Coronary artery (tissue), 2 donors: Measurements from ENCODE around the gene PPL.

Source experiments
- DNase-seq: peaks from one replicate; pipeline ENCODE4 v3.0.0-alpha.2; 2017; ENCODE audit warnings: low spot score
- H3K27ac ChIP-seq, 2 donors: fragments of 200-600 bp; sonication (generic); one replicate each; pipeline ENCODE4 v1.5.1; 2016 to 2019
- H3K4me3 ChIP-seq: fragments of 200-600 bp; sonication (generic); 2 replicates; pipeline ENCODE4 v1.5.1; 2016; ENCODE audit warnings: mild to moderate bottlenecking, moderate library complexity
- TF ChIP-seq, protein P1 (sequence below): fragments of 200-600 bp; sonication (generic); IDR thresholded peaks from one replicate; pipeline ENCODE4 v1.5.1; 2019; ENCODE audit warnings: antibody characterized with exemption

The PPL gene

DNA sequence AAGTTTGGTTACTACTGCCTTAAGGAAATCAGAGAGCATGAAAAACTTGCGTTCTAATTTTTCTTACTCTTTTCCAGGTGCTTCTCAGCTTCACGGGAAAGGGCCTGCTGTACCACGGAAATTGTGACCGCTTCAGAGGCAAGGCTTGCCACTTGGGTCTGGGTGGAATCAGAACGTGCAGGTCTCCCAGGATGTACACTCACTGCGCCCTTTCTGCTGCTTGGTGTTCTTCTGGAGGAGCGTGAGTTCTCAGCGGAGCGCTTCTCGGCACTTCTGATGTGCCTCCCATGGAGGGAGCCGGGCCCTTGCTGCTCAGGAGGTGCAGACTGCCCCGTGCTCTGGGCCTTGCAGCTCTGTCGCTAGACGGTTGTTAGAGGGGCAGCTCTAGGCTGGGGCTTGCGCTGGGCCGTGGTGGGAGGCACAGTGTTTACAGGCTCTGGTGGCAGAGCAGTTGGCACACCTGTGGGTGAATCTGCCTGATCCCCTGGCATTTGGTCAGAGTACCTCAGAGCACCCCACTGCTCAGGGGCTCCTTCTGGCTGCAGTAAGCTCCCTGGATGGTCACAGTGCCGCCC lies 56.9 kb downstream of the PPL start:
- DNase-seq: no peak
- TF ChIP-seq, protein P1, sequence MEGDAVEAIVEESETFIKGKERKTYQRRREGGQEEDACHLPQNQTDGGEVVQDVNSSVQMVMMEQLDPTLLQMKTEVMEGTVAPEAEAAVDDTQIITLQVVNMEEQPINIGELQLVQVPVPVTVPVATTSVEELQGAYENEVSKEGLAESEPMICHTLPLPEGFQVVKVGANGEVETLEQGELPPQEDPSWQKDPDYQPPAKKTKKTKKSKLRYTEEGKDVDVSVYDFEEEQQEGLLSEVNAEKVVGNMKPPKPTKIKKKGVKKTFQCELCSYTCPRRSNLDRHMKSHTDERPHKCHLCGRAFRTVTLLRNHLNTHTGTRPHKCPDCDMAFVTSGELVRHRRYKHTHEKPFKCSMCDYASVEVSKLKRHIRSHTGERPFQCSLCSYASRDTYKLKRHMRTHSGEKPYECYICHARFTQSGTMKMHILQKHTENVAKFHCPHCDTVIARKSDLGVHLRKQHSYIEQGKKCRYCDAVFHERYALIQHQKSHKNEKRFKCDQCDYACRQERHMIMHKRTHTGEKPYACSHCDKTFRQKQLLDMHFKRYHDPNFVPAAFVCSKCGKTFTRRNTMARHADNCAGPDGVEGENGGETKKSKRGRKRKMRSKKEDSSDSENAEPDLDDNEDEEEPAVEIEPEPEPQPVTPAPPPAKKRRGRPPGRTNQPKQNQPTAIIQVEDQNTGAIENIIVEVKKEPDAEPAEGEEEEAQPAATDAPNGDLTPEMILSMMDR: no peak
- Histone ChIP-seq H3K4me3 (no peak overlapping the region), H3K27ac (no peak overlapping the region)

DNA sequence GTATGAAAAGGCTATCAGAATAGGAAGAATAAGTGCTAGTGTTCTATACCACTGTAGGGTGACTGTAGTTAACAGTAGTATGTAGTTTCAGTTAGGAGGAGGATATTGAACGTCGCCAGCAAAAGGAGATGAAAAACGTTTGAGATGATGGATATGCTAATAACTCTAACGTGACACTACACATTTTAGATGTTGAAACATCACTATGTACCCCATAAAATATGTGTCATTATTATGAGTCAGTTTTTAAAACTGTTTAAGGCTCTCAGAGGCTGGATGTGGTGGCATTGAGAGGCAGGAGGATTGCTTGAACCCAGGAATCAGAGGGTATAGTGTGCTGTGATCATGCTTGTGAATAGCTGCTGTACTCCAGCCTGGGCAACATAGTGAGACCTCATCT lies 57.9 kb downstream of the PPL start:
- no peak for DNase-seq
- TF ChIP-seq, protein P1: no peak
- Histone ChIP-seq H3K27ac (no peak overlapping the region), H3K4me3 (no peak overlapping the region)

- TF ChIP-seq, protein P1: no peak
- Histone ChIP-seq H3K4me3 (no peak overlapping the region), H3K27ac (no peak overlapping the region)
- DNase-seq: no peak
Observed at GRCh38 chr16:4877380-4877685, 59.6 kb downstream of the PPL start.

DNA sequence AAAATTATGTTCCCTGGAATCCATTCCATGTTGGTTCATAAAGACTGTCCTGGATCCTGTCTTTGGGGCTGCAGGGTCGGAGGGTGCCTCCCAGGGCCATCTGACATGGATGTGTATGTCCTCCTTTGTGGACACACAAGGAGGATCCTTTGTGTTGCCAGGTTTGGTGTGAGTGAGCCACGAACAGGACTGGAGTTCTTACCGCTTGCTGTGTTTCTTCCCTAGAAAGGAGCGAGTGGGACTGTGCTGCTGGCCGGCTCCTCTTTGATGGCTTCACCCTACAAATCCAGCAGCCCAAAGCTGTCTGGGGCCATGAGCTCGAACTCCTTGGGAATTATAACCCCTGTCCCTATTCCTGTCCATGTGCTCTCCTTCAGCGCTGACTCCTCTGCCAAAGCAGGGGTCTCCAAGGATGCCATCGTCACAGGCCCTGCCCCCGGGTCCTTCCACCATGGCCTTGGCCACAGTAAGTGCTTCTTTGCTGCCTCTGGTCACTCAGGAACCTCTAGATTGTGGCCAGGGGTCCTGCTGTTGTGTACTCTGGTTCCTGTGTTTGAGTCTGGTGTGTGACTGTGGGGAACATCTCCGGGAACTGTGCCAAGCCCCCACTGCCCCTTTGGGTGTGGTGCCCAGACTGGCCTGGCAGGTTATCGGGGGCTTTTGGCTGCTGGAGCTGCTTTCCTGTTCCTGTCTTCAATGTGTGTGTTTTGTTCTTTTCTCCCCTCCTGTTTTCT lies 60.1 kb downstream of the PPL start:
- no peak for DNase-seq
- no peak overlapping the region for H3K27ac ChIP-seq

GRCh38 chr16:4874666-4875065 lies 62.3 kb downstream of the PPL start:
- DNase-seq: no peak
- Histone ChIP-seq H3K4me3 (no peak overlapping the region), H3K27ac (no peak overlapping the region)
- TF ChIP-seq, protein P1: no peak

More for the DNA sequence above, 60.1 kb downstream of the PPL start:
- no peak overlapping the region for H3K4me3 ChIP-seq
- TF ChIP-seq, protein P1: no peak

- Histone ChIP-seq H3K27ac (no peak overlapping the region), H3K4me3 (no peak overlapping the region)
- TF ChIP-seq, protein P1: no peak
- DNase-seq: no peak
Observed at GRCh38 chr16:4873091-4873490, 63.9 kb downstream of the PPL start.

GRCh38 chr16:4871071-4871470 lies 65.9 kb downstream of the PPL start:
- TF ChIP-seq, protein P1: no peak
- H3K27ac ChIP-seq: no peak overlapping the region
- DNase-seq: no peak
- no peak overlapping the region for H3K4me3 ChIP-seq
